ENCODE measurements around the gene CR1L.
"Not testable (repeated sequence)": the region's sequence is repeated elsewhere in the genome, so short reads cannot be mapped to it uniquely, and the experiment has no call there.

The CR1L gene

GRCh38 chr1:207644852-207645634, at the start of gene CR1L:
CR1L (plus strand) TSS chr1:207645133; CDS start chr1:207645234, 101 bp downstream.
- DNase-seq, result no peak

- no peak for DNase-seq
Observed at GRCh38 chr1:207603777-207604176, 41.2 kb upstream of the CR1L start.

- DNase-seq, result no peak
Observed at GRCh38 chr1:207605444-207606361, 39.2 kb upstream of the CR1L start.

- no peak for DNase-seq
Observed at GRCh38 chr1:207606362-207606755, 38.6 kb upstream of the CR1L start.

DNA sequence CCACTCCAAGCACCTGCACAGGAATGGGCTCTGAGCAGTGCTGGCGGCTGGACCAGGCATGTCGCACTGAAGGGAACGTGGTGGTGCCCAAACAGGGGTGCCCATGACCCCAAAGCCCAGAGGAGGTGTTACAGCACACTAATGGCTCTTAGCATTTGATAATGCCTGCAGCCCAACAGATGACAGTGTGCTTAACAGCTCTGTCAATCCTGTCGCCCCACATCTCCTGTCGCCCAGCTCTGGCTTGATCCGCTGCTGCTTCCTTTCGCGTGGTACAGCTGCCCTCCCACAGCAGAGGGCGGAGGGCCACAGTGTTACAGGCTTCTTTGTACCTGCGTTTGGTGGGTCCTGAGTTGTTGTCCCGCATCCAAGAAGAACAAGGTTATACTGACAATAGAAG, 32.2 kb upstream of the CR1L start:
- no peak for DNase-seq

GRCh38 chr1:207619871-207620542, 24.9 kb upstream of the CR1L start:
- peak; percentile 28 to 51 for DNase-seq

DNA sequence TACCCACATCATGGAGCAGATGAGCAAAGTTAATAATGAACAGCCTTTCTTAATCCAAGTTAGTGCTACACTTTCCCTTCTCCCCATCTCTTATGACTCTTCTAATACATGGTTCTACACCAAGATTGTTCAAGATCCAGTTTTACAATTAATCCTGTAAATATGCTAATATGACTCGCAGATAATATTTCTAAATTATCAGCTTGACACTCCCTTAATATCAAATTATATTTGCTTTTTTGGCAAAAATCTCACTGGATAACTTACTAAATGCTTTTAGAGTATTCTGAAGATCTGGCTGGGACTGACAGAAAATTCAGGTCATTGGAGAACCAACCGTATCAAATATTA, 24.4 kb upstream of the CR1L start:
- no peak for DNase-seq

- DNase-seq, result not testable (repeated sequence)
Observed at GRCh38 chr1:207625504-207626071, 19.3 kb upstream of the CR1L start.

DNA sequence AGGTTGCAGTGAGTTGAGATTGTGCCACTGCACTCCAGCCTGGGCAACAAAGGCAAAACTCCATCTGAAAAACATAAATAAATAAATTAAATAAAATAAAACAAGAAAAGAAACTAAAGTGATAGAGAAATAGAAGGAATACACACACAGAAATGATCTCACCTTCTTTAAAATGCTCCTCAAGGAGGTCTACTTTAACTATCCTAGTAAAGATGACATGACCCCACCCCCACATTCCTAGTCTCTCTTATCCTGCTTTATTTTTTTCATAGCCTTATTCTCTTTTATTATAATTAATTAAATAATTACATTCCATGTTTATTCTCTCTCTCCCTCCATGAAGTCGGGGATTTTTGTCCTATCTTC, 18.0 kb upstream of the CR1L start:
- no peak for DNase-seq

- DNase-seq, result no peak
Observed at GRCh38 chr1:207627496-207627895, 17.4 kb upstream of the CR1L start.

DNA sequence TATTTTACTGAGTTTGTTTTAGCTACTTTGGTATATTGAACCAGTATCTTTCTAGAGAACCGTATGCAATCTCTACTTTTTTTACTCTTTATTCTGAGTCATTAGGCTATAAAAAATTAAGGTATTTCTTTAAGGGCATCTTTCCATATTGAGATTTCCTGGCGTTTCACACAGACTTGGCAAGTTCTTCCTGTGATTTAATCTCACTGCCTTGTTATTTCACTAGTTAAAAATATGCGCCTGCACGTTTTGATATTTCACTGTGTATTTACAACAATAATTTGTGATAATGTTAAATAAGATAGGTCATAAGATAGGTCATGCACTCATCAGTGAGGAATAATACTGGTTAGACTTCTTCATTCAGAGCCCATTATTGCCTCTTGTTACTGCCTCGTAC, 16.2 kb upstream of the CR1L start:
- no peak for DNase-seq

GRCh38 chr1:207631137-207631536, 13.8 kb upstream of the CR1L start:
- DNase-seq, result no peak

GRCh38 chr1:207633226-207633625, 11.7 kb upstream of the CR1L start:
- no peak for DNase-seq

DNA sequence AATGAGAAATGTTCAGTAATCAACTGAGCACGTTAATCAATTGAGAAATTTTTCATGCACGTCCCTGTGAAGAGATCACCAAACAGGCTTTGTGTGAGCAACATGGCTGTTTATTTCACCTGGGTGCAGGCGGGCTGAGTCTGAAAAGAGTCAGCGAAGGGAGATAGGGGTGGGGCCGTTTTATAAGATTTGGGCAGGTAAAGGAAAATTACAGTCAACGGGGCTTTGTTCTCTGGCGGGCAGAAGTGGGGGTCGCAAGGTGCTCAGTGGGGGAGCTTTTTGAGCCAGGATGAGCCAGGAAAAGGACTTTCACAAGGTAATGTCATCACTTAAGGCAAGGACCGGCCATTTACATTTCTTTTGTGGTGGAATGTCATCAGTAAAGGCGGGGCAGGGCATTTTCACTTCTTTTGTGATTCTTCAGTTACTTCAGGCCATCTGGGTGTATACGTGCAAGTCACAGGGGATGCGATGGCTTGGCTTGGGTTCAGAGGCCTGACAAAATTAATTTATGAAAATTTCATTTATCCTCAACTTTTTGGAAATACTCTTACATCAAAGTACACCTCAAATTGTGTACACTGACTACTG, 11.1 kb upstream of the CR1L start:
- DNase-seq, result not testable (repeated sequence)

- not testable (repeated sequence) for DNase-seq
Observed at GRCh38 chr1:207634293-207634692, 10.6 kb upstream of the CR1L start.

DNA sequence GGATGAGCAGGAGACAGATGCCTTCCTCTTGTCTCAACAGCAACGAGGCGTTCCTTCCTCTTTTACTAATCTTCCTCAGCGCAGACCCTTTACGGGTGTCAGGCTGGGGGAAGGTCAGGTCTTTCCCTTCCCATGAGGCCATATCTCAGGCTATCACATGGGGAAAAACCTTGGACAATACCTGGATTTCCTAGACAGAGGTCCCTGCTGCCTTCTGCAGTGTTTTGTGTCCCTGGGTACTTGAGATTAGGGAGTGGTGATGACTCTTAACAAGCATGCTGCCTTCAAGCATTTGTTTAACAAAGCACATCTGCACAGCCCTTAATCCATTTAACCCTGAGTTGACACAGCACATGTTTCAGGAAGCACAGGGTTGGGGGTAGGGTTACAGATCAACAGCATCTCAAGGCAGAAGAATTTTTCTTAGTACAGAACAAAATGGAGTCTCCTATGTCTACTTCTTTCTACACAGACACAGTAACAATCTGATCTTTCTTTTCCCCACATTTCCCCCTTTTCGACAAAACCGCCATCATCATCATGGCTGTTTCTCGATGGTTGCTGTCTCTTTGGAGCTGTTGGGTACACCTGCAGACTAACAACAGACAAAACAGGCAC, 9.3 kb upstream of the CR1L start:
- DNase-seq, result not testable (repeated sequence)

DNA sequence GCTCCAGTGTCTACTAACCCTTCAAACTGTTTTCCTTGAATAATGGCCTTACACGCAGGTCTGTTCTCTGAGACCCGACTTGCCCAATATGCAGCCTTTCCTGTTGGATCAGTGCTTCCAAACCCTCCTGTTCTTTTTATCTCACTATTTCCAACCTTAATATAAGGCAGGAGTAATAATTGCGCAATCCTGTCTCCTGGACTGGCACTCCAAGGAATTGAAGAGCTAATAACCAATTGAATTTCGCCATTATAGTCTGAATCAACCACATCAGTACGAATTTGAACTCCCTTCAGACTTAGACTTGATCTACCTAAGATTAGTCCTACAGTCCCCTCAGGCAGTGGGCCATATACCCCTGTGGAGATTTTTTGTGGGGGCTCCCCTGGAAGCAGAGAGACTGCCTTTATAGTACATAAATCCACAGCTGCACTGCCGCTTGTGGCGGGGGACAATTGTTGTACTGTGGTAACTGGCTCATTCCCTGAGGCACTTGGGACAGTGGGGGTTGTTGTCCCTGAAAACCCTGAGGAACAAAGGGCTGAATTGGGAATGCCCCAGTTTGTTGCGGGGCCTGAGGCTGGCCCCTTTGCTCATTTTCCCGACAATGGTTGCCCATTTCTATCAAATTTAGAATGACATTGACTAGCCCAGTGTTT, 6.3 kb upstream of the CR1L start:
- not testable (repeated sequence) for DNase-seq

- not testable (repeated sequence) for DNase-seq
Observed at GRCh38 chr1:207639362-207639761, 5.6 kb upstream of the CR1L start.

- DNase-seq, result no peak
Observed at GRCh38 chr1:207644166-207644851, 624 bp upstream of the CR1L start.

- no peak for DNase-seq
Observed at GRCh38 chr1:207645635-207646081, 725 bp downstream of the CR1L start.

GRCh38 chr1:207646171-207646570, 1.2 kb downstream of the CR1L start:
- no peak for DNase-seq

Measured in SHP77 (cell line).